K562 (cell line): ENCODE results near the gene SEC22B. TPM values are rescaled to one million over a fixed set of nuclear protein-coding genes. Genes with fewer than 3 reads are reported as not detected.
A peak's percentile ranks its signal among the peaks of the same experiment; 100 is the strongest.
"Not testable (repeated sequence)": the region's sequence is repeated elsewhere in the genome, so short reads cannot be mapped to it uniquely, and the experiment has no call there.

Experiments
- ATAC-seq: fragments of 200-7000 bp; cut with Tn5 transposase; 3 replicates; pipeline ENCODE4 v1.9.1; 2020; ENCODE audit warnings: moderate library complexity
- BruUV-seq: library from RNA; stranded (reverse); fragments of 400-500 nt; replicated peaks from 2 replicates; lab custom pipeline; 2021; lab: Mats Ljungman, UMichigan
- CTCF ChIA-PET: fragments of 300-600 bp; formaldehyde crosslinking; extraction: SDS; loops from one replicate; lab custom pipeline; 2021; ENCODE audit warnings: low intra/inter-chr PET ratio; lab: Yijun Ruan, JAX
- POLR2A ChIA-PET: fragments of 300-600, 350-650 bp; sonication (Branson Sonifier 250); formaldehyde crosslinking; extraction: SDS; loops from one replicate; lab custom pipeline; 2021; ENCODE audit warnings: antibody characterized with exemption, inconsistent platforms; lab: Yijun Ruan, JAX
- DNase-seq, 4 experiments: peaks; one replicate each; pipeline versions ENCODE4 v3.0.0 to v3.0.0-alpha.2; 2011 to 2018; ENCODE audit warnings: low spot score in 3 of 4, mixed read lengths in 3 of 4; ENCODE audit errors: extremely low read depth in 1 of 4
- FAIRE-seq: peaks from 2 replicates; lab custom pipeline; 2011; peaks lifted over from hg19 to GRCh38; lab: Jason Lieb, UNC
- H2AFZ ChIP-seq: 2 replicates; pipeline ENCODE4 v1.6.0; 2011; ENCODE audit warnings: low read depth, low read length, control low read depth, inconsistent platforms
- H3K27ac ChIP-seq: fragments of 200-600 bp; 3 replicates; pipeline ENCODE4 v1.8.0; 2011; ENCODE audit warnings: low read depth, mild to moderate bottlenecking, control low read depth, inconsistent platforms, low read length, moderate library complexity, mixed read lengths; ENCODE audit errors: extremely low read depth
- H3K27me3 ChIP-seq, 2 experiments: fragments of 300-600 bp in 1 of 2; 2 replicates in 1 of 2; 3 replicates in 1 of 2; pipeline versions ENCODE4 v1.6.0 to v1.8.0; 2011; ENCODE audit warnings: inconsistent platforms in 2 of 2, low read length in 2 of 2, mild to moderate bottlenecking in 1 of 2, mixed read lengths in 1 of 2, moderate library complexity in 1 of 2; ENCODE audit not compliant: control insufficient read depth in 2 of 2, insufficient read depth in 2 of 2
- H3K36me3 ChIP-seq: fragments of 300-600 bp; 3 replicates; pipeline ENCODE4 v1.8.0; 2011; ENCODE audit warnings: mild to moderate bottlenecking, low read length, inconsistent platforms; ENCODE audit not compliant: control insufficient read depth, insufficient read depth
- H3K4me1 ChIP-seq, 2 experiments: fragments of 200-600 bp in 1 of 2; replicated peaks in 1 of 2; 2 replicates in 1 of 2; 3 replicates in 1 of 2; pipeline versions ENCODE4 v1.5.1 to v1.8.0; 2011; ENCODE audit warnings: inconsistent platforms in 2 of 2, low read length in 2 of 2, mild to moderate bottlenecking in 1 of 2, mixed read lengths in 1 of 2, moderate library complexity in 1 of 2; ENCODE audit not compliant: control insufficient read depth in 2 of 2, insufficient read depth in 2 of 2
- H3K4me2 ChIP-seq: 2 replicates; pipeline ENCODE4 v1.6.1; 2011; ENCODE audit warnings: low read length, control low read depth, inconsistent platforms, mixed read lengths; ENCODE audit not compliant: insufficient read depth
- H3K4me3 ChIP-seq: fragments of 200-600 bp; sonication (generic), shearing (Covaris generic); 2 replicates; pipeline ENCODE4 v1.5.1; 2016; ENCODE audit warnings: control low read depth, inconsistent platforms
- H3K79me2 ChIP-seq: fragments of 200-600 bp; 3 replicates; pipeline ENCODE4 v1.8.0; 2011; ENCODE audit warnings: low read length, inconsistent platforms; ENCODE audit not compliant: control insufficient read depth, insufficient read depth
- H3K9ac ChIP-seq, 2 experiments: 2 replicates each; pipeline versions ENCODE4 v1.6.0 to v1.6.1; 2011; ENCODE audit warnings: low read depth in 2 of 2, low read length in 2 of 2, control low read depth in 1 of 2, inconsistent platforms in 1 of 2, mild to moderate bottlenecking in 1 of 2, mixed read lengths in 1 of 2; ENCODE audit not compliant: insufficient read depth in 1 of 2
- H3K9me1 ChIP-seq: one replicate; pipeline ENCODE4 v1.6.0; 2011; ENCODE audit warnings: inconsistent platforms, mild to moderate bottlenecking, low read length, moderate library complexity; ENCODE audit not compliant: control insufficient read depth, insufficient read depth
- H3K9me3 ChIP-seq: replicated peaks from 2 replicates; pipeline ENCODE4 v1.5.1; 2011; ENCODE audit warnings: low read depth, low read length, inconsistent platforms; ENCODE audit not compliant: control insufficient read depth, insufficient read depth
- H4K20me1 ChIP-seq: replicated peaks from 2 replicates; pipeline ENCODE4 v1.6.1; 2011; ENCODE audit warnings: low read length, inconsistent platforms, mixed read lengths; ENCODE audit not compliant: control insufficient read depth, insufficient read depth
- C11orf30 ChIP-seq: fragments of 450-650 bp; IDR thresholded peaks from 2 replicates; pipeline ENCODE4 v1.6.1; 2016; ENCODE audit warnings: low read depth, mild to moderate bottlenecking
- MAFF ChIP-seq: IDR thresholded peaks from 2 replicates; pipeline ENCODE4 v1.6.1; 2012; ENCODE audit warnings: low read length, improper control_type of control experiment
- MAFG ChIP-seq: fragments of 450-650 bp; conservative IDR thresholded peaks from 2 replicates; pipeline ENCODE4 v1.6.1; 2016; ENCODE audit warnings: missing genetic modification characterization, missing compliant biosample characterization
- MAFK ChIP-seq: IDR thresholded peaks from 2 replicates; pipeline ENCODE4 v1.6.1; 2011; ENCODE audit warnings: low read length, improper control_type of control experiment
- MAZ ChIP-seq, 2 experiments: fragments of 450-650 bp in 1 of 2; sonication (generic) in 1 of 2; formaldehyde crosslinking; IDR thresholded peaks in 1 of 2; conservative IDR thresholded peaks in 1 of 2; 2 replicates each; pipeline versions ENCODE4 v1.4.0 to v1.5.0; 2020; ENCODE audit warnings: mild to moderate bottlenecking in 1 of 2, missing genetic modification reagents in 1 of 2
- ZNF316 ChIP-seq: fragments of 450-650 bp; IDR thresholded peaks from 2 replicates; pipeline ENCODE4 v1.6.1; 2016
- WGBS: fragments of 100-300 bp; shearing (Covaris generic); methylation state at CpG from one replicate; pipeline ENCODE4 v1.1.6; 2016; ENCODE audit warnings: low coverage, mixed read lengths; ENCODE audit not compliant: insufficient coverage; ENCODE audit errors: missing lambda C conversion rate; 5-methylcytosine and 5-hydroxymethylcytosine counted together
- in situ Hi-C: fragments of 300-500 bp; cut with MboI; formaldehyde crosslinking; loops from 4 replicates; pipeline ENCODE4 v1.15.0; 2018; ENCODE audit warnings: inconsistent platforms, mixed read lengths
- intact Hi-C: fragments of 100-400 bp; cut with micrococcal nuclease; formaldehyde crosslinking; loops from 2 replicates; pipeline ENCODE4 v1.14.2; 2022
- polyA plus RNA-seq, 8 experiments: library from polyadenylated mRNA; depleted of rRNA in 4 of 8; stranded (reverse) in 5 of 8; unstranded in 3 of 8; fragments of >200 nt; fragmentation: Nextera tagmentation in 2 of 8; fragmentation: Illumina TruSeq in 1 of 8; extraction: Ambion mirVana in 2 of 8; extraction: Trizol in 1 of 8; gene quantifications; 2 replicates each; pipeline versions ENCODE4 v1.2.1 to v1.2.3, GENCODE V29; 2011 to 2014; ENCODE audit warnings: inconsistent platforms in 1 of 8, missing spikeins in 1 of 8
- total RNA-seq, 7 experiments: library from RNA; depleted of rRNA in 6 of 7; stranded (reverse); fragments of >200 nt in 6 of 7; fragmentation: Illumina TruSeq in 2 of 7; extraction: Trizol in 2 of 7; gene quantifications; 2 replicates each; pipeline versions ENCODE4 v1.2.1 to v1.2.3, GENCODE V29; 2011 to 2021; ENCODE audit warnings: low replicate concordance in 1 of 7

Gene SEC22B
- total and polyA plus RNA-seq, 9 of the 15 experiments (the other 6 are each of a cell fraction or from before 2014, with no cell fraction given) = 13.1 to 40.3 (median 23.5) TPM

DNA sequence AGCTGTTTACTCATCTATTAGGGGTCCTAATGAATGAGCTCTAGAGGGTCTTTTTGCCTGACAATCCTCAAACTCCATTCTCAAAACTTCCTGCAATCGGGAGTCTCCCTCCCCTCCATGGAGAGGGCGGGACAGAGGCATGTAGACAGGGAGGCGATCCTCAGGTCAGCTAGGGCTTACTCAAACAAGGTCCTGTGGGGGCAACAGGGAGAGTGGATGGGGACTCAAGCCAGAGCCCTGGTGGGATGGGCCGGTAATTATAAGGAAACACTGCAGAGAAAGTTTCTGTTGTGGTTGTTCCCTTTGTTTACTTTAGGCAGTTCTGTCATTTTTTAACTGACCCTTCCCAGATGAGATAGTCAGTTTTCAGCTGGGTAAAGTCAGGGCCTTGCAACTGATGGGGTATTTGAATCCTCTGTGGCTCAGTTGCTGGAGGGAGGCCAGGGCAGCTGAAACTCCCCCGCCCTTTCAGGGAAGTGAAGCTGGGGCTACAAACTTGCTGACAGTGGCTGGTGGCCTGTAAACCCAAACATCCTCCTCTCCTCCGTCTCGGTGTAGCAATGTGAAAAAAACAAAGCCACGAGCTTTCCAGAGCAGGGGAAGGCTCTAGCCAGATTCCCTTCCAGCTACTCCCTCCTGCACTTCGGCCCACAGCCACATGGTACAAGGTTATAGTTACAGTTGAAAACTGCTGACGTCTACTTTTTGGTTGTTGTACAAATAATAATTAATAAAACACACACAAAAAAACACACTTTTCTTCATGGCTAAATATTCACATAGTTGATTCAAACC lies 44.5 kb downstream of the SEC22B start:
- peak; percentile 81 for TF ChIP-seq MAFF
- peak; percentile 88 for TF ChIP-seq ZNF316
- TF ChIP-seq C11orf30 = peak; percentile 77
- TF ChIP-seq MAZ (CRISPR knock-in tag; conservative IDR thresholded peaks at IDR 0.05 in 1 of 2, IDR thresholded peaks at IDR 0.05 in 1 of 2) = 0 out of 4 replicates have a peak, but pooled peaks of 1 of the 2 experiments have one; percentile 18
- TF ChIP-seq MAFK = peak; percentile 83
- peak; percentile 72 for TF ChIP-seq MAFG (tag)

GRCh38 chr1:120127921-120128320 lies 48.4 kb downstream of the SEC22B start:
- H3K36me3 ChIP-seq, H3K27ac ChIP-seq, H3K4me3 ChIP-seq, DNase-seq, ATAC-seq, CTCF ChIA-PET, H3K9me1 ChIP-seq, H3K4me1 ChIP-seq, H3K9ac ChIP-seq, H3K27me3 ChIP-seq, intact Hi-C loops, H2AFZ ChIP-seq, H3K9me3 ChIP-seq, H4K20me1 ChIP-seq, BruUV-seq, H3K79me2 ChIP-seq, POLR2A ChIA-PET, FAIRE-seq, H3K4me2 ChIP-seq: not testable (repeated sequence)
- in situ Hi-C loops = loop anchor here (25.0 kb wide), 1 partner anchor 166 kb away; no protein-coding TSS in a partner anchor
- WGBS = 0% methylated on average over 1 of the region's 1 CpG

More for the DNA sequence above, 44.5 kb downstream of the SEC22B start:
- BruUV-seq, H4K20me1 ChIP-seq, H3K27me3 ChIP-seq, H3K9me1 ChIP-seq, H3K4me1 ChIP-seq, H3K79me2 ChIP-seq, DNase-seq, H3K9ac ChIP-seq, POLR2A ChIA-PET, H3K27ac ChIP-seq, H3K36me3 ChIP-seq, CTCF ChIA-PET, intact Hi-C loops, H2AFZ ChIP-seq, H3K4me2 ChIP-seq, H3K4me3 ChIP-seq, H3K9me3 ChIP-seq: not testable (repeated sequence)
- ATAC-seq (peak; percentile 85), FAIRE-seq (peak; percentile 79)
- 3% methylated on average over 7 of the region's 10 CpGs for WGBS
- in situ Hi-C loops = loop anchor here (25.0 kb wide), 1 partner anchor 170 kb away; no protein-coding TSS in a partner anchor

DNA sequence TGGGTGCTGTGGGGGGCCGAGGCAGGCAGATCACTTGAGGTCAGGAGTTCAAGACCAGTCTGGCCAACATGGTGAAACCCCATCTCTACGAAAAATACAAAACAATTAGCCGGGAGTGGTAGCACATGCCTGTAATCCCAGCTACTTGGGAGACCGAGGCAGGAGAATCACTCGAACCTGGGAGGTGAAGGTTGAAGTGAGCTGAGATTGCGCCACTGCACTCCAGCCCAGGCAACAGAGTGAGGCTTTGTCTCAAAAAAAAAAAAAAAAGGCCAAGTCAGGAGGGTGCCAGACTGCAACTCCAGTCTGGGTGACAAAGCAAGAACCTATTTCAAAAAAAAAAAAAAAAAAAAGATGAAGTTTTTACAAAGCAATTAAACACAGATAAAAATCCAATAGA lies 50.1 kb downstream of the SEC22B start:
- H3K79me2 ChIP-seq, CTCF ChIA-PET, H3K9me3 ChIP-seq, intact Hi-C loops, BruUV-seq, H3K27ac ChIP-seq, DNase-seq, H3K27me3 ChIP-seq, H3K36me3 ChIP-seq, H4K20me1 ChIP-seq, H3K4me2 ChIP-seq, H3K9me1 ChIP-seq, H3K4me3 ChIP-seq, H2AFZ ChIP-seq, H3K9ac ChIP-seq, FAIRE-seq, POLR2A ChIA-PET, H3K4me1 ChIP-seq, ATAC-seq: not testable (repeated sequence)
- in situ Hi-C loops = loop anchor here (25.0 kb wide), 1 partner anchor 164 kb away; no protein-coding TSS in a partner anchor
- 0% methylated on average over 2 of the region's 6 CpGs for WGBS
